Endothelial cell (in vitro differentiated cells): ENCODE measurements around the gene NTM. TPM values are rescaled to one million over a fixed set of nuclear protein-coding genes. Genes with fewer than 3 reads are reported as not detected.

Source experiments
- DNase-seq: peaks from one replicate; pipeline ENCODE4 v3.0.0; 2021; ENCODE audit warnings: low spot score
- H3K27ac Mint-ChIP-seq: one replicate; pipeline ENCODE4 v1.8.0; 2021; ENCODE audit warnings: mixed read lengths, inconsistent platforms; ENCODE audit not compliant: unreplicated experiment
- H3K27me3 Mint-ChIP-seq: one replicate; pipeline ENCODE4 v1.8.0; 2021; ENCODE audit warnings: mild to moderate bottlenecking, moderate library complexity, mixed read lengths, inconsistent platforms; ENCODE audit not compliant: unreplicated experiment
- H3K36me3 Mint-ChIP-seq: one replicate; pipeline ENCODE4 v1.8.0; 2021; ENCODE audit warnings: mild to moderate bottlenecking, low read depth, mixed read lengths, inconsistent platforms; ENCODE audit not compliant: unreplicated experiment
- H3K4me1 Mint-ChIP-seq: one replicate; pipeline ENCODE4 v1.8.0; 2021; ENCODE audit warnings: mild to moderate bottlenecking, mixed read lengths, inconsistent platforms; ENCODE audit not compliant: unreplicated experiment
- H3K4me3 Mint-ChIP-seq: one replicate; pipeline ENCODE4 v1.8.0; 2021; ENCODE audit warnings: mild to moderate bottlenecking, mixed read lengths, inconsistent platforms; ENCODE audit not compliant: unreplicated experiment
- H3K9me3 Mint-ChIP-seq: one replicate; pipeline ENCODE4 v1.8.0; 2021; ENCODE audit warnings: mixed read lengths, inconsistent platforms; ENCODE audit not compliant: unreplicated experiment
- total RNA-seq: library from RNA; stranded (reverse); fragmentation: NEBNext Ultra II Directional; extraction: Animal tissue kit (Norgen Biotek cat#: 25700); gene quantifications from one replicate; pipeline ENCODE4 v1.2.1, GENCODE V29; 2021; ENCODE audit not compliant: unreplicated experiment
- TF ChIP-seq, protein P1 (sequence below): fragments of 200-600 bp; sonication (generic); IDR thresholded peaks from one replicate; pipeline ENCODE4 v1.5.0; 2021; ENCODE audit warnings: antibody characterized with exemption; ENCODE audit not compliant: unreplicated experiment

Gene NTM
- total RNA-seq, 1 donor from 2014 or later: 3.6 TPM

DNA sequence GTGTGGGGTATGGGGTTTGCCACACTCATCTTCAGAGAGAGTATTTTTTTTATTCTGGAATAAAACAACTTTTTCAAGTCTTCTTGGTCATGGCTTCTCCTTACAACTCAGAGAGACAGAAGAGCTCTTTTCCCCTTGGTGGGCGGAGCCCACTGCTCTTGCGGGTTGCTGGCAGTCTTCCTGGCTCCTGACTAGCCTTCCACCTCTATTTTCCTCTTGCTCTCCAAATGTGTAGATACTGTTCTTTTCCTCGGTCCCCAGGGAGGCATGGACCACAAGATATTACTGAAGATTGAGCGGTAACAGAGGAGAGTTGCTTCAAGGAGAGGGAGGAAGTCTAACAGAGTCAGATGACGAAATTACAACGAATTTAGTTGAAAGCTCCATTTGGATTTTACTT lies 210.6 kb downstream of the NTM start:
- H3K9me3 Mint-ChIP-seq: no peaks in the 10 kb centered on the region
- H3K27me3 Mint-ChIP-seq: no peaks in the 10 kb centered on the region
- no peak overlapping the region for H3K27ac Mint-ChIP-seq
- DNase-seq: no peak
- H3K4me1 Mint-ChIP-seq: peaks cover 15% of the 10 kb centered on the region
- no peaks in the 10 kb centered on the region for H3K36me3 Mint-ChIP-seq
- no peak overlapping the region for H3K4me3 Mint-ChIP-seq
- TF ChIP-seq, protein P1, sequence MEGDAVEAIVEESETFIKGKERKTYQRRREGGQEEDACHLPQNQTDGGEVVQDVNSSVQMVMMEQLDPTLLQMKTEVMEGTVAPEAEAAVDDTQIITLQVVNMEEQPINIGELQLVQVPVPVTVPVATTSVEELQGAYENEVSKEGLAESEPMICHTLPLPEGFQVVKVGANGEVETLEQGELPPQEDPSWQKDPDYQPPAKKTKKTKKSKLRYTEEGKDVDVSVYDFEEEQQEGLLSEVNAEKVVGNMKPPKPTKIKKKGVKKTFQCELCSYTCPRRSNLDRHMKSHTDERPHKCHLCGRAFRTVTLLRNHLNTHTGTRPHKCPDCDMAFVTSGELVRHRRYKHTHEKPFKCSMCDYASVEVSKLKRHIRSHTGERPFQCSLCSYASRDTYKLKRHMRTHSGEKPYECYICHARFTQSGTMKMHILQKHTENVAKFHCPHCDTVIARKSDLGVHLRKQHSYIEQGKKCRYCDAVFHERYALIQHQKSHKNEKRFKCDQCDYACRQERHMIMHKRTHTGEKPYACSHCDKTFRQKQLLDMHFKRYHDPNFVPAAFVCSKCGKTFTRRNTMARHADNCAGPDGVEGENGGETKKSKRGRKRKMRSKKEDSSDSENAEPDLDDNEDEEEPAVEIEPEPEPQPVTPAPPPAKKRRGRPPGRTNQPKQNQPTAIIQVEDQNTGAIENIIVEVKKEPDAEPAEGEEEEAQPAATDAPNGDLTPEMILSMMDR: no peak

DNA sequence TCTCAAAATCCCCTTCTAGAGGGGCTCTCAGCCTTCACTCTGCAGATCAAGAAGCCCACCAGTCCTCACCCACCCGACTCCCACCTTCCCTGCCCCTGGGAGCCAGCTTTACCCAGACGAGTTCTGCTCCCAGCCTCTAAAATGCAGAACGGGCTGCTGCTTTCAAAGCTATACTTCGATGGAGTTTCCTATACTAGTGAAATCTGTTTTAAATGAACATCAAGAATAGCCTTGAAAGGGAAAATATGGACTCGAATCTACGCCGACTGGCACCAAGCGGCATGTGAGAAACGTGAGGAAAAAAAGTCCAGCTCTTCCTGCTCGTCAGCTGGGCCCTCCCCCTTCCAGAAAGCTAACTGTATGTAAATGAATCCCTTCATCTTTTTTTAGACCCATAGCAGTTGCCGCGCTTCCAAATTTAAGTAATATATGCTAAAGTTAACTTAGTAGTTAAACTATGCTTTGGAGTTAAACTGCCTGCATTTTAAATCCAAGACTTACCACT lies 211.7 kb downstream of the NTM start:
- DNase-seq: no peak
- H3K36me3 Mint-ChIP-seq: no peaks in the 10 kb centered on the region
- H3K27ac Mint-ChIP-seq: no peak overlapping the region
- H3K9me3 Mint-ChIP-seq: no peaks in the 10 kb centered on the region
- no peaks in the 10 kb centered on the region for H3K27me3 Mint-ChIP-seq
- H3K4me1 Mint-ChIP-seq: peaks cover 9% of the 10 kb centered on the region
- H3K4me3 Mint-ChIP-seq: no peak overlapping the region
- TF ChIP-seq, protein P1: no peak

DNA sequence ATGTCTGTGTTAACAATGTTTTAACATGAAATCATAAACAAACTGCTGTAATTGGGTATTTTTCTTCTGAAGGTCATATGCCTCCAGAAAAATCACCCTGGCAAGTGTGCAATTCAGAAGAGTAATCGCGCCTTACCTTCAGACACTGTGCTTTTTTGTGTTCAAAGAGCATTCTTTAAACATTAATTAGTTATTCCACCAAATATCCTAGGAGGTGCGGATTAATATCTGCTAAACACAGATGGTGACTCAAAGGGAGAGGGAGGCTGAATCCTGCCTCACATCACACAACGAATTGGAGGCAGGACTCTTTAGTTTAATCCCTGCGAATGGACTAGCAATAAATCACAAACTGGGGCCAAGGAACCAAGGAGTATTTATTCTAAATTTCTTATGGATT lies 213.0 kb downstream of the NTM start:
- Mint-ChIP-seq H3K36me3 (no peaks in the 10 kb centered on the region), H3K27ac (no peak overlapping the region), H3K4me1 (peaks cover 8% of the 10 kb centered on the region), H3K9me3 (no peaks in the 10 kb centered on the region), H3K4me3 (no peak overlapping the region), H3K27me3 (no peaks in the 10 kb centered on the region)
- DNase-seq: no peak
- TF ChIP-seq, protein P1: no peak

DNA sequence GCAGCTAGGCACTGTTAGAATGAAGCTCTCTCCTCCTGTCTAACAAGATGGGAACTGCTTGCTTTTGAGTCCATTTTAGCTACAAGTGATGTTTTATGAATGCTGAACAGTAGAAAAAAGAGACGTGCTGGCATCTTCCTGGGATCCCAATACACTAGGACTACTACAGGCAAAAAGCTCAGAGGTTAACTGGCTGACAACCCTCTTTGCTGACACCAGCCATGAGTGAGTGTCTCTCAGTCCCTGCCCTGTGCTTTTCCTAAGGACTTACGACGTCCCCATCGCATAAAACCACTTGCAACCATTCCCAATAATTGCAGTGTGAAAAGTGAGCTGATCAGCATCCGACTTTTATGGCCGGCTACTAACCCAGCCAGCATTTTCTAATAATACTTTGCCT lies 213.5 kb downstream of the NTM start:
- TF ChIP-seq, protein P1: no peak
- Mint-ChIP-seq H3K27ac (no peak overlapping the region), H3K27me3 (no peaks in the 10 kb centered on the region), H3K4me3 (no peak overlapping the region), H3K4me1 (peaks cover 4% of the 10 kb centered on the region), H3K9me3 (no peaks in the 10 kb centered on the region), H3K36me3 (no peaks in the 10 kb centered on the region)
- DNase-seq: no peak

GRCh38 chr11:131584785-131585592 lies 214.6 kb downstream of the NTM start:
- DNase-seq: peak; percentile 61
- Mint-ChIP-seq H3K27ac (no peak overlapping the region), H3K27me3 (peaks cover 2% of the 10 kb centered on the region), H3K36me3 (no peaks in the 10 kb centered on the region), H3K4me1 (peaks cover 2% of the 10 kb centered on the region), H3K9me3 (no peaks in the 10 kb centered on the region), H3K4me3 (no peak overlapping the region)
- TF ChIP-seq, protein P1: peak; percentile 63
